Pancreas (tissue), 10 donors: ENCODE measurements around the gene DNAI1. TPM values are rescaled to one million over a fixed set of nuclear protein-coding genes. Genes with fewer than 3 reads are reported as not detected.
A peak's percentile ranks its signal among the peaks of the same experiment; 100 is the strongest.

Experiments
- ATAC-seq, 4 donors: fragments of 200-7000 bp; cut with Tn5 transposase; one replicate each; pipeline versions ENCODE4 v1.8.0 to v1.9.1; 2020; ENCODE audit warnings: mild to moderate bottlenecking in 4 of 4, moderate library complexity in 4 of 4
- DNase-seq, 6 donors: peaks; one replicate each; pipeline ENCODE4 v3.0.0-alpha.2; 2020
- FAIRE-seq: peaks from 2 replicates; lab custom pipeline; 2012; peaks lifted over from hg19 to GRCh38; lab: Jason Lieb, UNC
- H3K27ac ChIP-seq, 4 donors: fragments of 200-600 bp; sonication (generic); 1 replicate in 3 of 4; 2 replicates in 1 of 4; pipeline versions ENCODE4 v1.5.0 to v1.8.0; 2020
- H3K27me3 ChIP-seq, 4 donors: fragments of 200-600 bp; one replicate each; pipeline ENCODE4 v1.8.0; 2021
- H3K36me3 ChIP-seq, 3 donors: fragments of 200-600 bp; sonication (generic) in 1 of 3; one replicate each; pipeline versions ENCODE4 v1.5.0 to v1.8.0; 2020 to 2021
- H3K4me1 ChIP-seq, 3 donors: fragments of 200-600 bp; one replicate each; pipeline ENCODE4 v1.8.0; 2021
- H3K4me3 ChIP-seq, 4 donors: fragments of 200-600 bp; sonication (generic) in 2 of 4; one replicate each; pipeline versions ENCODE4 v1.5.0 to v1.8.0; 2020 to 2021
- H3K9me3 ChIP-seq, 4 donors: fragments of 200-600 bp; one replicate each; pipeline ENCODE4 v1.8.0; 2021
- WGBS, 2 donors: extraction: QIAGEN DNeasy Blood & Tissue Kit; methylation state at CpG; one replicate each; pipeline ENCODE4 v1.1.7; 2013; 5-methylcytosine and 5-hydroxymethylcytosine counted together
- intact Hi-C, 3 donors: fragments of 100-400 bp; cut with DNase I; formaldehyde crosslinking; loops; one replicate each; pipeline versions ENCODE4 v1.11.1 to v1.14.2; 2022
- polyA plus RNA-seq, 2 donors: library from polyadenylated mRNA; stranded (reverse); fragments of 200-250 nt; gene quantifications; one replicate each; pipeline ENCODE4 v1.2.3, GENCODE V29; 2013
- total RNA-seq, 6 donors: library from RNA; stranded (reverse); fragmentation: NEBNext Ultra II Directional in 4 of 6; extraction: Animal tissue kit (Norgen Biotek cat#: 25700) in 4 of 6; gene quantifications; one replicate each; pipeline versions ENCODE4 v1.2.1 to v1.2.4, GENCODE V29; 2021 to 2023
- TF ChIP-seq, protein P1 (sequence below), 4 donors: fragments of 200-600 bp; sonication (generic) in 3 of 4; IDR thresholded peaks; one replicate each; pipeline versions ENCODE4 v1.5.0 to v1.8.0; 2021; ENCODE audit warnings: antibody characterized with exemption in 4 of 4
- donor health status: healthy with polysubstance abuse.
- donor health status: DM: no; HTN: no; CAD: no; lungs with moderate emphysema.
- donor health status: DM: no; HTN: no; CAD: no.
- donor health status: control.
- donor health status: control.
- donor health status: Bipolar disorder and iron deficiency.
- donor health status: DM: yes; HTN: yes; CAD: no.
- donor health status: DM: no; HTN: no; CAD: no.
- donor health status: DM: no; HTN: no; CAD: no.
- donor health status: DM: yes; HTN: yes; CAD: no.

Gene DNAI1
- total and polyA plus RNA-seq, 8 donors: 0.16 to 5.0 (median 0.49) TPM

DNA sequence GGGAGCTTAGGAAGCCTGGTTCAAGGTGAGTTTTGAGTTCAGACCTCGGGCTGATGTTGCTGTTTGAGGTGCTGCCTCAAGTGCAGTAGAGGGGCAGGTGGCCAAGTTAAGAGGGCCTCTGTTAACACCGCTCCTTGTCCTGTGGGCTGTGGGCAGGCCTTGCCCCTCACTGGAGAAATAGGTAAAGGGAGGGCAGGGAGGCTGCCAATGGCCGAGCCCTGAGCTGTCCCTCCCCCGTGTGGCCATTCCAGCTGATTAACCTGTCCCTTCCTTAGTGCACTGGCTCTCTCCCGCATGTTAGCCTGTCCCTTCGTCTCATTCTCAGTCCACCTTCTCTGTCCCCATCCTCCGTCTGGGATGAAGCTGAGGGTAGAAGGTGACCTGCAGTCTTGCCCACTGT lies 109.5 kb downstream of the DNAI1 start:
- FAIRE-seq: no peak
- no peaks in the 10 kb centered on the region for H3K27me3 ChIP-seq
- TF ChIP-seq, protein P1, sequence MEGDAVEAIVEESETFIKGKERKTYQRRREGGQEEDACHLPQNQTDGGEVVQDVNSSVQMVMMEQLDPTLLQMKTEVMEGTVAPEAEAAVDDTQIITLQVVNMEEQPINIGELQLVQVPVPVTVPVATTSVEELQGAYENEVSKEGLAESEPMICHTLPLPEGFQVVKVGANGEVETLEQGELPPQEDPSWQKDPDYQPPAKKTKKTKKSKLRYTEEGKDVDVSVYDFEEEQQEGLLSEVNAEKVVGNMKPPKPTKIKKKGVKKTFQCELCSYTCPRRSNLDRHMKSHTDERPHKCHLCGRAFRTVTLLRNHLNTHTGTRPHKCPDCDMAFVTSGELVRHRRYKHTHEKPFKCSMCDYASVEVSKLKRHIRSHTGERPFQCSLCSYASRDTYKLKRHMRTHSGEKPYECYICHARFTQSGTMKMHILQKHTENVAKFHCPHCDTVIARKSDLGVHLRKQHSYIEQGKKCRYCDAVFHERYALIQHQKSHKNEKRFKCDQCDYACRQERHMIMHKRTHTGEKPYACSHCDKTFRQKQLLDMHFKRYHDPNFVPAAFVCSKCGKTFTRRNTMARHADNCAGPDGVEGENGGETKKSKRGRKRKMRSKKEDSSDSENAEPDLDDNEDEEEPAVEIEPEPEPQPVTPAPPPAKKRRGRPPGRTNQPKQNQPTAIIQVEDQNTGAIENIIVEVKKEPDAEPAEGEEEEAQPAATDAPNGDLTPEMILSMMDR (IDR thresholded peaks at IDR 0.05): no peak
- no peak for ATAC-seq
- H3K4me1 ChIP-seq: no peaks in the 10 kb centered on the region
- WGBS, 2 donors: 56 to 65% methylated on average over 7 of the region's 7 CpGs
- H3K27ac ChIP-seq: no peak overlapping the region
- intact Hi-C loops: no loop called here
- H3K9me3 ChIP-seq: no peaks in the 10 kb centered on the region
- no peaks in the 10 kb centered on the region for H3K36me3 ChIP-seq
- DNase-seq: no peak
- no peak overlapping the region for H3K4me3 ChIP-seq

DNA sequence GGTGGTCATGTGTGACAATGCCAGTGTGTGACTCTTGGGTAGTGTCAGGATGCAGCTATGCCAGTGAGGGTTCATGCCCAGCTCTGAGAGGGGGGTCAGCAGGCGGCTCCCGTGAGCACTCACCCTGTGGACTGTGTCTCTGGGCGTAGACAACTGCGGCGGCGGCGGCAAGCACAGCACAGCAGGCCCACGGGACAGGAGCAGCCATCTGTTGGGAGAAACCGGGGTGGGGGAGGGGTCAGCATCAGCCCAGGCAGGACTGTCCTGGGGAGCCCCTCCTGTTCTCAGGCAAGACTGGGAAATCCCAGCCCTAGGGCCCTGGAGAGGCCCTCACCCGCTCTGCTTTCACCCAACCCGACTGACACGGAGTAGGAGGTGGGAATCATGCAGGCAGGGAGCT lies 110.2 kb downstream of the DNAI1 start:
- Histone ChIP-seq H3K4me3 (no peak overlapping the region), H3K36me3 (no peaks in the 10 kb centered on the region), H3K27me3 (no peaks in the 10 kb centered on the region), H3K27ac (no peak overlapping the region), H3K4me1 (no peaks in the 10 kb centered on the region), H3K9me3 (no peaks in the 10 kb centered on the region)
- WGBS, 2 donors: 66 to 68% methylated on average over 12 of the region's 12 CpGs
- DNase-seq (peak in 1 of 6 donors; percentile 36), ATAC-seq (no peak), FAIRE-seq (no peak)
- intact Hi-C loops: no loop called here
- TF ChIP-seq, protein P1 (IDR thresholded peaks at IDR 0.05): no peak

GRCh38 chr9:34570376-34570775 lies 111.8 kb downstream of the DNAI1 start:
- no peak for ATAC-seq
- TF ChIP-seq, protein P1 (IDR thresholded peaks at IDR 0.05): no peak
- Histone ChIP-seq H3K27me3 (no peaks in the 10 kb centered on the region), H3K4me1 (no peaks in the 10 kb centered on the region), H3K9me3 (no peaks in the 10 kb centered on the region), H3K36me3 (no peaks in the 10 kb centered on the region), H3K27ac (no peak overlapping the region), H3K4me3 (no peak overlapping the region)
- FAIRE-seq: no peak
- intact Hi-C loops: no loop called here
- WGBS, 2 donors: 67 to 79% methylated on average over 11 of the region's 11 CpGs
- no peak for DNase-seq

Other genes with a start within 250 kb of the DNAI1 start
- under 1 TPM; 0.37 to 0.69 (median 0.48) TPM for gene KIF24, start 129.5 kb upstream of the DNAI1 start, total RNA-seq
- under 1 TPM; 0.38 to 0.52 TPM for gene KIF24, start 129.5 kb upstream of the DNAI1 start, polyA plus RNA-seq
- gene NUDT2, start 129.2 kb upstream of the DNAI1 start, total RNA-seq: 10 to 100 TPM in 5 of 6 donors, 1 to 10 TPM in 1; 9.7 to 16.8 (median 13.2) TPM
- 10 to 100 TPM; 13.7 to 32.6 TPM for gene NUDT2, start 129.2 kb upstream of the DNAI1 start, polyA plus RNA-seq
- 10 to 100 TPM in 4 of 6 donors, 1 to 10 TPM in 2; 4.0 to 17.5 (median 10.8) TPM for gene MYORG, start 81.9 kb upstream of the DNAI1 start, total RNA-seq
- gene MYORG, start 81.9 kb upstream of the DNAI1 start, polyA plus RNA-seq: 1 to 10 TPM; 1.8 to 2.3 TPM
- gene FAM219A, start 235 bp upstream of the DNAI1 start, total RNA-seq: 1 to 10 TPM; 4.5 to 9.6 (median 7.0) TPM
- 1 to 10 TPM; 9.7 to 9.8 TPM for gene FAM219A, start 235 bp upstream of the DNAI1 start, polyA plus RNA-seq
- gene ENHO, start 64.2 kb downstream of the DNAI1 start, total RNA-seq: 1 to 10 TPM in 1 of 6 donors, under 1 TPM in 5; 0.24 to 1.1 (median 0.49) TPM
- 1 to 10 TPM; 1.7 to 4.3 TPM for gene ENHO, start 64.2 kb downstream of the DNAI1 start, polyA plus RNA-seq
- gene CNTFR, start 130.9 kb downstream of the DNAI1 start, total RNA-seq: 1 to 10 TPM in 2 of 6 donors, under 1 TPM in 3, not detected in 1; 0.12 to 2.6 (median 0.31) TPM
- 1 to 10 TPM in 1 of 2 donors, under 1 TPM in 1; 0.87 to 2.5 TPM for gene CNTFR, start 130.9 kb downstream of the DNAI1 start, polyA plus RNA-seq
- gene RPP25L, start 153.3 kb downstream of the DNAI1 start, total RNA-seq: 10 to 100 TPM in 2 of 6 donors, 1 to 10 TPM in 4; 7.6 to 16.1 (median 10.0) TPM
- 10 to 100 TPM; 17.1 to 19.8 TPM for gene RPP25L, start 153.3 kb downstream of the DNAI1 start, polyA plus RNA-seq
- 10 to 100 TPM; 31.5 to 50.7 (median 38.6) TPM for gene DCTN3, start 161.7 kb downstream of the DNAI1 start, total RNA-seq
- gene DCTN3, start 161.7 kb downstream of the DNAI1 start, polyA plus RNA-seq: 10 to 100 TPM; 37.4 to 84.3 TPM
- not detected for gene ARID3C, start 170.3 kb downstream of the DNAI1 start, total RNA-seq
- not detected for gene ARID3C, start 170.3 kb downstream of the DNAI1 start, polyA plus RNA-seq
- 10 to 100 TPM; 20.4 to 27.2 (median 22.9) TPM for gene SIGMAR1, start 179.0 kb downstream of the DNAI1 start, total RNA-seq
- 10 to 100 TPM; 18.3 to 23.0 TPM for gene SIGMAR1, start 179.0 kb downstream of the DNAI1 start, polyA plus RNA-seq
- 10 to 100 TPM; 11.0 to 30.8 (median 18.8) TPM for gene GALT, start 187.9 kb downstream of the DNAI1 start, total RNA-seq
- 10 to 100 TPM; 58.0 to 60.5 TPM for gene GALT, start 187.9 kb downstream of the DNAI1 start, polyA plus RNA-seq
- 1 to 10 TPM; 4.1 to 8.2 (median 5.9) TPM for gene IL11RA, start 193.4 kb downstream of the DNAI1 start, total RNA-seq
- gene IL11RA, start 193.4 kb downstream of the DNAI1 start, polyA plus RNA-seq: 10 to 100 TPM; 12.6 to 30.0 TPM
- gene CCL27, start 203.9 kb downstream of the DNAI1 start, total RNA-seq: not detected
- gene CCL27, start 203.9 kb downstream of the DNAI1 start, polyA plus RNA-seq: not detected
- 1 to 10 TPM in 2 of 6 donors, under 1 TPM in 2, not detected in 2; 0.35 to 2.8 (median 1.8) TPM for gene CCL19, start 232.5 kb downstream of the DNAI1 start, total RNA-seq
- gene CCL19, start 232.5 kb downstream of the DNAI1 start, polyA plus RNA-seq: 1 to 10 TPM in 1 of 2 donors, under 1 TPM in 1; 0.68 to 2.1 TPM